NCI-H1092 (cell line): ENCODE measurements around the gene CWC27.
"Not testable (repeated sequence)": the region's sequence is repeated elsewhere in the genome, so short reads cannot be mapped to it uniquely, and the experiment has no call there.

ENCODE experiments used
- DNase-seq: peaks from one replicate; lab custom pipeline; 2025; lab: John Stamatoyannopoulos, UW

CWC27 gene

GRCh38 chr5:64839936-64840335 is 71.2 kb downstream of the CWC27 start:
- no peak for DNase-seq

- no peak for DNase-seq
These were observed 72.2 kb downstream of the CWC27 start for GRCh38 chr5:64840958-64841357.

GRCh38 chr5:64853777-64854176 is 85.0 kb downstream of the CWC27 start:
- no peak for DNase-seq

- no peak for DNase-seq
These were observed 86.1 kb downstream of the CWC27 start for GRCh38 chr5:64854855-64855254.

- DNase-seq, result no peak
These were observed 91.2 kb downstream of the CWC27 start for GRCh38 chr5:64859881-64860280.

- DNase-seq, result no peak
These were observed 92.6 kb downstream of the CWC27 start for GRCh38 chr5:64861281-64861680.

GRCh38 chr5:64864171-64864570 is 95.4 kb downstream of the CWC27 start:
- no peak for DNase-seq

- no peak for DNase-seq
These were observed 96.9 kb downstream of the CWC27 start for GRCh38 chr5:64865662-64866061.

GRCh38 chr5:64869419-64869818 is 100.7 kb downstream of the CWC27 start:
- DNase-seq, result no peak

- no peak for DNase-seq
These were observed 103.3 kb downstream of the CWC27 start for GRCh38 chr5:64872044-64872443.

- no peak for DNase-seq
These were observed 104.7 kb downstream of the CWC27 start for GRCh38 chr5:64873441-64873840.

GRCh38 chr5:64874753-64875152 is 106.0 kb downstream of the CWC27 start:
- DNase-seq, result no peak

GRCh38 chr5:64876203-64876602 is 107.5 kb downstream of the CWC27 start:
- DNase-seq, result no peak

- no peak for DNase-seq
These were observed 112.1 kb downstream of the CWC27 start for GRCh38 chr5:64880821-64881220.

GRCh38 chr5:64883912-64884311 is 115.2 kb downstream of the CWC27 start:
- DNase-seq, result no peak

- DNase-seq, result no peak
These were observed 115.8 kb downstream of the CWC27 start for GRCh38 chr5:64884541-64884940.

- no peak for DNase-seq
These were observed 119.2 kb downstream of the CWC27 start for GRCh38 chr5:64887910-64888309.

GRCh38 chr5:64895748-64896147 is 127.0 kb downstream of the CWC27 start:
- DNase-seq, result no peak

- no peak for DNase-seq
These were observed 131.1 kb downstream of the CWC27 start for GRCh38 chr5:64899838-64900237.

GRCh38 chr5:64900618-64901017 is 131.9 kb downstream of the CWC27 start:
- DNase-seq, result no peak

- not testable (repeated sequence) for DNase-seq
These were observed 138.7 kb downstream of the CWC27 start for GRCh38 chr5:64907399-64907798.

- no peak for DNase-seq
These were observed 145.7 kb downstream of the CWC27 start for GRCh38 chr5:64914396-64914795.

- DNase-seq, result no peak
These were observed 149.4 kb downstream of the CWC27 start for GRCh38 chr5:64918083-64918482.

- DNase-seq, result no peak
These were observed 152.7 kb downstream of the CWC27 start for GRCh38 chr5:64921386-64921785.

GRCh38 chr5:64923151-64923685 is 154.5 kb downstream of the CWC27 start:
- DNase-seq, result no peak
